Keratinocyte (primary cell): Measurements from ENCODE around the gene INSR. TPM values are rescaled to one million over a fixed set of nuclear protein-coding genes. Genes with fewer than 3 reads are reported as not detected.

Source experiments
- DNase-seq: peaks from one replicate; pipeline ENCODE4 v3.0.0-alpha.2; 2011; ENCODE audit warnings: low read depth, missing footprints, low spot score
- FAIRE-seq: peaks from 2 replicates; lab custom pipeline; 2011; peaks lifted over from hg19 to GRCh38; lab: Jason Lieb, UNC
- H2AFZ ChIP-seq: 2 replicates; pipeline ENCODE4 v1.6.0; 2012; ENCODE audit warnings: low read length, control low read depth, inconsistent platforms; ENCODE audit not compliant: control insufficient read depth
- H3K27ac ChIP-seq: 2 replicates; pipeline ENCODE4 v1.5.1; 2011; ENCODE audit warnings: low read length; ENCODE audit not compliant: control insufficient read depth, insufficient read depth
- H3K27me3 ChIP-seq: 3 replicates; pipeline ENCODE4 v1.6.0; 2011; ENCODE audit warnings: low read length; ENCODE audit not compliant: control insufficient read depth, insufficient read depth; ENCODE audit errors: extremely low read depth
- H3K36me3 ChIP-seq, 2 experiments: 2 replicates in 1 of 2; 3 replicates in 1 of 2; pipeline ENCODE4 v1.5.1; 2011; ENCODE audit warnings: low read length in 2 of 2, mild to moderate bottlenecking in 1 of 2; ENCODE audit not compliant: control insufficient read depth in 2 of 2, insufficient read depth in 2 of 2; ENCODE audit errors: extremely low read depth in 1 of 2
- H3K4me1 ChIP-seq: 3 replicates; pipeline ENCODE4 v1.5.1; 2011; ENCODE audit warnings: low read length; ENCODE audit not compliant: control insufficient read depth, insufficient read depth; ENCODE audit errors: extremely low read depth
- H3K4me2 ChIP-seq: 3 replicates; pipeline ENCODE4 v1.6.0; 2011; ENCODE audit warnings: low read depth, low read length; ENCODE audit not compliant: control insufficient read depth, insufficient read depth; ENCODE audit errors: extremely low read depth
- H3K4me3 ChIP-seq, 3 experiments: fragments of 200-600 bp in 1 of 3; sonication (generic) in 1 of 3; 2 replicates in 2 of 3; 3 replicates in 1 of 3; pipeline ENCODE4 v1.5.1; 2011 to 2016; ENCODE audit warnings: low read length in 3 of 3, mild to moderate bottlenecking in 3 of 3, control low read depth in 2 of 3, inconsistent platforms in 1 of 3, low read depth in 1 of 3, mixed read lengths in 1 of 3, mixed run types in 1 of 3, moderate library complexity in 1 of 3; ENCODE audit not compliant: control insufficient read depth in 2 of 3, insufficient read depth in 2 of 3; ENCODE audit errors: extremely low read depth in 1 of 3
- H3K79me2 ChIP-seq: 2 replicates; pipeline ENCODE4 v1.6.0; 2012; ENCODE audit warnings: low read length; ENCODE audit not compliant: control insufficient read depth, insufficient read depth
- H3K9ac ChIP-seq: 3 replicates; pipeline ENCODE4 v1.6.0; 2011; ENCODE audit warnings: low read length; ENCODE audit not compliant: control insufficient read depth, insufficient read depth; ENCODE audit errors: extremely low read depth
- H3K9me1 ChIP-seq: 3 replicates; pipeline ENCODE4 v1.6.0; 2011; ENCODE audit warnings: low read length; ENCODE audit not compliant: control insufficient read depth, insufficient read depth; ENCODE audit errors: extremely low read depth
- H3K9me3 ChIP-seq: 2 replicates; pipeline ENCODE4 v1.5.1; 2012; ENCODE audit warnings: low read depth, low read length; ENCODE audit not compliant: control insufficient read depth
- H4K20me1 ChIP-seq: 3 replicates; pipeline ENCODE4 v1.6.0; 2011; ENCODE audit warnings: low read length; ENCODE audit not compliant: control insufficient read depth, insufficient read depth; ENCODE audit errors: extremely low read depth
- EZH2 ChIP-seq: IDR thresholded peaks from one replicate; pipeline ENCODE4 v1.6.1; 2012; ENCODE audit warnings: inconsistent platforms, mild to moderate bottlenecking, low read length, moderate library complexity
- dilution Hi-C: fragments of 300-500 bp; cut with MboI; formaldehyde crosslinking; loops from one replicate; pipeline ENCODE4 v1.7.0; 2020; ENCODE audit warnings: low sequenced_read_pairs; ENCODE audit not compliant: extremely low pct_ligation_motif_present
- polyA plus RNA-seq, 5 experiments: library from polyadenylated mRNA; depleted of rRNA in 3 of 5; stranded (reverse) in 3 of 5; stranded (forward) in 1 of 5; unstranded in 1 of 5; fragments of >200 nt; gene quantifications; 1 replicate in 1 of 5; 2 replicates in 3 of 5; 3 replicates in 1 of 5; pipeline versions ENCODE4 v1.2.1 to v1.2.3, GENCODE V29; 2011 to 2012; ENCODE audit warnings: missing spikeins in 2 of 5, low read depth in 1 of 5, low replicate concordance in 1 of 5
- TF ChIP-seq, protein P1 (sequence below), 3 experiments: IDR thresholded peaks in 1 of 3; conservative IDR thresholded peaks in 1 of 3; optimal IDR thresholded peaks in 1 of 3; 2 replicates in 2 of 3; 3 replicates in 1 of 3; pipeline versions ENCODE3 to v1.5.1; 2011; ENCODE audit warnings: low read length in 3 of 3, mild to moderate bottlenecking in 3 of 3, moderate library complexity in 2 of 3, control low read depth in 1 of 3, inconsistent platforms in 1 of 3; ENCODE audit not compliant: insufficient read depth in 2 of 3; ENCODE audit errors: extremely low read depth in 1 of 3

INSR gene
- polyA plus RNA-seq, 1 donor (not counting 4 experiments of a cell fraction or from before 2014, with no cell fraction given): 1.2 TPM

GRCh38 chr19:7288977-7289376 is 5.2 kb downstream of the INSR start:
- Histone ChIP-seq H3K4me1 (no peaks in the 10 kb centered on the region), H3K9me3 (no peaks in the 10 kb centered on the region), H3K27ac (no peak overlapping the region), H3K79me2 (no peaks in the 10 kb centered on the region), H4K20me1 (no peaks in the 10 kb centered on the region), H3K27me3 (peaks cover 12% of the 10 kb centered on the region), H3K9ac (no peak overlapping the region), H3K36me3 (no peaks in the 10 kb centered on the region), H3K4me3 (no peak overlapping the region), H3K9me1 (no peaks in the 10 kb centered on the region), H2AFZ (no peak overlapping the region), H3K4me2 (no peak overlapping the region)
- no peak for TF ChIP-seq EZH2
- TF ChIP-seq, protein P1, sequence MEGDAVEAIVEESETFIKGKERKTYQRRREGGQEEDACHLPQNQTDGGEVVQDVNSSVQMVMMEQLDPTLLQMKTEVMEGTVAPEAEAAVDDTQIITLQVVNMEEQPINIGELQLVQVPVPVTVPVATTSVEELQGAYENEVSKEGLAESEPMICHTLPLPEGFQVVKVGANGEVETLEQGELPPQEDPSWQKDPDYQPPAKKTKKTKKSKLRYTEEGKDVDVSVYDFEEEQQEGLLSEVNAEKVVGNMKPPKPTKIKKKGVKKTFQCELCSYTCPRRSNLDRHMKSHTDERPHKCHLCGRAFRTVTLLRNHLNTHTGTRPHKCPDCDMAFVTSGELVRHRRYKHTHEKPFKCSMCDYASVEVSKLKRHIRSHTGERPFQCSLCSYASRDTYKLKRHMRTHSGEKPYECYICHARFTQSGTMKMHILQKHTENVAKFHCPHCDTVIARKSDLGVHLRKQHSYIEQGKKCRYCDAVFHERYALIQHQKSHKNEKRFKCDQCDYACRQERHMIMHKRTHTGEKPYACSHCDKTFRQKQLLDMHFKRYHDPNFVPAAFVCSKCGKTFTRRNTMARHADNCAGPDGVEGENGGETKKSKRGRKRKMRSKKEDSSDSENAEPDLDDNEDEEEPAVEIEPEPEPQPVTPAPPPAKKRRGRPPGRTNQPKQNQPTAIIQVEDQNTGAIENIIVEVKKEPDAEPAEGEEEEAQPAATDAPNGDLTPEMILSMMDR (optimal IDR thresholded peaks at IDR 0.05 in 1 of 3, IDR thresholded peaks at IDR 0.05 in 1 of 3, conservative IDR thresholded peaks at IDR 0.05 in 1 of 3; ENCODE audit: extremely low read depth in 1 of 3, insufficient read depth in 2 of 3, low read length in 3 of 3): no peak
- DNase-seq (no peak), FAIRE-seq (no peak)
- dilution Hi-C loops: no loop called here

- Histone ChIP-seq H3K27ac (no peak overlapping the region), H2AFZ (no peak overlapping the region), H3K9ac (no peak overlapping the region), H3K36me3 (no peaks in the 10 kb centered on the region), H3K9me1 (no peaks in the 10 kb centered on the region), H3K79me2 (no peaks in the 10 kb centered on the region), H3K9me3 (no peaks in the 10 kb centered on the region), H3K4me1 (no peaks in the 10 kb centered on the region), H3K4me2 (no peak overlapping the region), H4K20me1 (no peaks in the 10 kb centered on the region), H3K27me3 (peaks cover 7% of the 10 kb centered on the region), H3K4me3 (no peak overlapping the region)
- no peak for FAIRE-seq
- TF ChIP-seq, protein P1 (optimal IDR thresholded peaks at IDR 0.05 in 1 of 3, IDR thresholded peaks at IDR 0.05 in 1 of 3, conservative IDR thresholded peaks at IDR 0.05 in 1 of 3; ENCODE audit: extremely low read depth in 1 of 3, insufficient read depth in 2 of 3, low read length in 3 of 3): no peak
- no peak for TF ChIP-seq EZH2
- dilution Hi-C loops: no loop called here
- no peak for DNase-seq
Observed at GRCh38 chr19:7288131-7288530, 6.1 kb downstream of the INSR start.
